ENCODE results near the gene PANX2.
"Not testable (repeated sequence)": the region's sequence is repeated elsewhere in the genome, so short reads cannot be mapped to it uniquely, and the experiment has no call there.

Gene PANX2

DNA sequence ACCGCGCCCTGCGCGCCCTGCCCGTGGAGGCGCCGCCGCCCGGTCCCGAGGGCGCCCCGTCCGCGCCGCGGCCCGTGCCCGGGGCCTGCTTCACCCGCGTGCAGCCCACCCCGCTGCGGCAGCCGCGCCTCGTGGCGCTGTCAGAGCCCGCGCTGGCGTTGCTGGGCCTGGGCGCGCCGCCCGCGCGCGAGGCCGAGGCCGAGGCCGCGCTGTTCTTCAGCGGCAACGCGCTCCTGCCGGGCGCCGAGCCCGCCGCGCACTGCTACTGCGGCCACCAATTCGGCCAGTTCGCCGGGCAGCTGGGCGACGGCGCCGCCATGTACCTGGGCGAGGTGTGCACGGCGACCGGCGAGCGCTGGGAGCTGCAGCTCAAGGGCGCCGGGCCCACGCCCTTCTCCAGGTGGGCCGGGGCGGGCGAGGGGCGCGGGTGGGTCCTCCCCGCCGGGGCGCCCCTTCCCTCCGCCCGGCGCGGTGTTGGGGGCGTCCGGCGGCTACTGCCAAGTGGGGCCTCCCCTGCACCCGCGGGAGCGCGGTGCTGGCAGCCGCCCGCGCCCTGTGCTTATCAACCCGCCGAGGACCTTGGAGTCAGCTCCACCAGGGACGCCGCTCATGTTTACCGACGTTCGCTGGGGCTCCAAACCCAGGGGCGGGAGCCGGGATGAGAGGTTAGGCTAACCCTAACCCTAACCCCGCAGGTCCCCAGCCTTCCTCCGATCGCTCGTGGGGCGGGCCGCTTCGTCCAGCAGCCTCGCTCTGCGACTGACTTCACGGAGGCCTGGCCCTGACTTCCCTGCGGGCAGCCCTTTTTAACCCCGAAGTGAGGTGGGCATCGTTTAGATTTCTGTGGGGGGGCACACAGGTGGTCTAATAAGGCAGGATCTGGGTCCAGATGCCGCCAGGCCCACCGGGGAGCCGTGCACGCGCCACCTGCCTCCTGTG lies 30.9 kb downstream of the PANX2 start:
- Histone ChIP-seq H3K4me3 (peak overlapping the region; percentile 83), H3K27ac (no peak overlapping the region), H3K9ac (ENCODE audit: insufficient read length) (peak overlapping the region; percentile 56), H3K9me3 (ENCODE audit: low read depth, low read length) (peaks cover 6% of the 10 kb centered on the region; the same call in 1 of the 2 replicates), H3K36me3 (ENCODE audit: insufficient read depth, low read length) (peaks cover 23% of the 10 kb centered on the region)
- TF ChIP-seq POLR2AphosphoS5 (IDR thresholded peaks at IDR 0.05; ENCODE audit: borderline replicate concordance, low read depth, low read length) (no peak), EZH2 (IDR thresholded peaks at IDR 0.05) (no peak), FOXP2 (optimal IDR thresholded peaks at IDR 0.05; ENCODE audit: control extremely low read depth, extremely low read length, insufficient read depth) (no peak)
- DNase-seq (ENCODE audit: low read depth, low spot score): no peak

DNA sequence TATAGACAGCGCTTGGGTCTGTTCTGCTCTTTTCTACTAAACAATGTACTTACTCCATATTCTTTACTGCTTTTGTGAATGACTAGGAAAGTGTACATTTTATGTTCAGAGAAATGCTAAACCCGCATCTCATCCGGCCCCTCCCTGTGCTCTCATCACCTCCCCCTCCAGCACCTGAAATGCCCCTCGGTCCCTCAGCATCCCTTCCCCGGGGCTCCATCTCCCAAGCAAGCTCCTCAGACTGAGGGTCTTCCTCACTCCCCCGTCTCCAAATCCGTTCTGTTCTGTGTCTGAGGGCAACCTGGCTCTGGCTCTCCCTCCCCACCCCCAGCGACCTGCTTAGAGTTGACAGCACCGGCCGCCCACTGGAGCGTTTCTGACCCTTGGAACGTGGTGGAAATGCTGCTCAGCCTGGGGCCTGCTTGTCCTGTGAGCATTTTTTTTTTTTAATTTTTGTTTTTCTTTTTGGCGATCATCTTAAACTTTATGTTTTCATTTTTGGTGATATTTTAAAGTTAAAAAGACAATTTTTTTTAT lies 31.7 kb downstream of the PANX2 start:
- DNase-seq (ENCODE audit: low read depth, low spot score): no peak
- TF ChIP-seq EZH2 (IDR thresholded peaks at IDR 0.05) (no peak), FOXP2 (optimal IDR thresholded peaks at IDR 0.05; ENCODE audit: control extremely low read depth, extremely low read length, insufficient read depth) (no peak), POLR2AphosphoS5 (IDR thresholded peaks at IDR 0.05; ENCODE audit: borderline replicate concordance, low read depth, low read length) (no peak)
- H3K27ac ChIP-seq: no peak overlapping the region

DNA sequence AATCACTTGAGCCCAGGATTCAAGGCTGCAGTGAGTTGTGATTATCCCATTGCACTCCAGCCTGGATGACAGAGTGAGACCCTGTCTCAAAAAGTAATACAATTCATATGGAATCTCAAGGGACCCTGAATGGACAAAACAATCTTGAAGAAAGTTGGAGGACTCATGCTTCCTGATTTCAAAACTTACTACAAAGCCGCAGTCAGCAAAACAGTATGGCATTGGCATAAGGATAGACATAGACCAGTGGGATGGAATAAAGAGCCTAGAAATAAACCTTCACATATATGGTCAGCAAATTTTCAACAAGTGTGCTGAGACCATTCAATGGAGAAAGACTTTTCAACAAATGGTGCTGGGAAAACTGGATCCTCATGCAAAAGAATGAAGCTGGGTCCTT lies 32.8 kb downstream of the PANX2 start:
- Histone ChIP-seq H3K27ac (no peak overlapping the region), H3K9ac (ENCODE audit: insufficient read length) (no peak overlapping the region), H3K9me3 (ENCODE audit: low read depth, low read length) (peaks cover 6% of the 10 kb centered on the region; the same call in 1 of the 2 replicates), H3K4me3 (no peak overlapping the region), H3K36me3 (ENCODE audit: insufficient read depth, low read length) (peaks cover 31% of the 10 kb centered on the region)
- TF ChIP-seq FOXP2 (optimal IDR thresholded peaks at IDR 0.05; ENCODE audit: control extremely low read depth, extremely low read length, insufficient read depth) (no peak), POLR2AphosphoS5 (IDR thresholded peaks at IDR 0.05; ENCODE audit: borderline replicate concordance, low read depth, low read length) (no peak), EZH2 (IDR thresholded peaks at IDR 0.05) (no peak)
- no peak for DNase-seq (ENCODE audit: low read depth, low spot score)

More for the DNA sequence above, 31.7 kb downstream of the PANX2 start:
- Histone ChIP-seq H3K9me3 (ENCODE audit: low read depth, low read length) (peaks cover 6% of the 10 kb centered on the region; the same call in 1 of the 2 replicates), H3K4me3 (peak overlapping the region; percentile 73), H3K36me3 (ENCODE audit: insufficient read depth, low read length) (peaks cover 24% of the 10 kb centered on the region), H3K9ac (ENCODE audit: insufficient read length) (peak overlapping the region; percentile 56)

DNA sequence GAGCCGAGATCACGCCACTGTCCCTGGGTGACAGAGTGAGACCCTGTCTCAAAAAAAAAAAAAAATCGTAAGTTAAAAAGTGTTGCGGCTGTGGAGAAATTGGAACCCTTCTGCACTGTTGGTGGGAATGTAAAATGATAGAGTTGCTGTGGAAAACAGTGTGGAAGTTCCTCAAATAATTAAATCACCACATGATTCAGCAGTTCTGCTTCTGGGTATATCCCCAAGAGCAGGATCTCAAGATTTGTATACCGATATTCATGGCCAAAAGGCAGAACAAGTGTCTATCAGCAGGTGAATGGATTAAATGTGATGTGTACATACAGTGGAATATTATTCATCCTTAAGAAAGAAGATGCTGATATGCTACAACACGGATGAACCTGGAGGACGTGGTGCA lies 34.0 kb downstream of the PANX2 start:
- peaks cover 6% of the 10 kb centered on the region; the same call in 1 of the 2 replicates for H3K9me3 ChIP-seq (ENCODE audit: low read depth, low read length)
- H3K36me3 ChIP-seq (ENCODE audit: insufficient read depth, low read length): peaks cover 31% of the 10 kb centered on the region
- TF ChIP-seq EZH2 (IDR thresholded peaks at IDR 0.05): no peak
- no peak for TF ChIP-seq POLR2AphosphoS5 (IDR thresholded peaks at IDR 0.05; ENCODE audit: borderline replicate concordance, low read depth, low read length)
- no peak for TF ChIP-seq FOXP2 (optimal IDR thresholded peaks at IDR 0.05; ENCODE audit: control extremely low read depth, extremely low read length, insufficient read depth)
- no peak for DNase-seq (ENCODE audit: low read depth, low spot score)
- H3K9ac ChIP-seq (ENCODE audit: insufficient read length): no peak overlapping the region
- H3K4me3 ChIP-seq: no peak overlapping the region
- H3K27ac ChIP-seq: peak overlapping the region; percentile 50; the same call in 1 of the 2 replicates

DNA sequence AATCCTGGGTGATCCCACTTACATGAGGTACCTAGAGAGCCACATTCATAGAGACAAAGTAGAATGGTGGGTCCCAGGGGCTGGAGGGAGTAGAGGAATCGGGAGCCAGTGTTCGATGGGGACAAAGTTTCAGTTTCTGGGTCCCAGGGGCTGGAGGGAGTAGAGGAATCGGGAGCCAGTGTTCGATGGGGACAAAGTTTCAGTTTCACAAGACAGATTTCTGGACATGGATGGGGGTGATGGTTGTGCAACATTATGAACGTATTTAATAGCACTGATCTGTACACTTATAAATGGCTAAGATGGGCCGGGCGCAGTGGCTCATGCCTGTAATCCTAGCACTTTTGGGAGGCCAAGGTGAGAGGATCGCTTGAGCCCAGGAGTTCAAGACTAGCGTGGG lies 34.5 kb downstream of the PANX2 start:
- not testable (repeated sequence) for DNase-seq (ENCODE audit: low read depth, low spot score); H3K9ac ChIP-seq (ENCODE audit: insufficient read length)
- H3K36me3 ChIP-seq (ENCODE audit: insufficient read depth, low read length): peaks cover 32% of the 10 kb centered on the region

DNA sequence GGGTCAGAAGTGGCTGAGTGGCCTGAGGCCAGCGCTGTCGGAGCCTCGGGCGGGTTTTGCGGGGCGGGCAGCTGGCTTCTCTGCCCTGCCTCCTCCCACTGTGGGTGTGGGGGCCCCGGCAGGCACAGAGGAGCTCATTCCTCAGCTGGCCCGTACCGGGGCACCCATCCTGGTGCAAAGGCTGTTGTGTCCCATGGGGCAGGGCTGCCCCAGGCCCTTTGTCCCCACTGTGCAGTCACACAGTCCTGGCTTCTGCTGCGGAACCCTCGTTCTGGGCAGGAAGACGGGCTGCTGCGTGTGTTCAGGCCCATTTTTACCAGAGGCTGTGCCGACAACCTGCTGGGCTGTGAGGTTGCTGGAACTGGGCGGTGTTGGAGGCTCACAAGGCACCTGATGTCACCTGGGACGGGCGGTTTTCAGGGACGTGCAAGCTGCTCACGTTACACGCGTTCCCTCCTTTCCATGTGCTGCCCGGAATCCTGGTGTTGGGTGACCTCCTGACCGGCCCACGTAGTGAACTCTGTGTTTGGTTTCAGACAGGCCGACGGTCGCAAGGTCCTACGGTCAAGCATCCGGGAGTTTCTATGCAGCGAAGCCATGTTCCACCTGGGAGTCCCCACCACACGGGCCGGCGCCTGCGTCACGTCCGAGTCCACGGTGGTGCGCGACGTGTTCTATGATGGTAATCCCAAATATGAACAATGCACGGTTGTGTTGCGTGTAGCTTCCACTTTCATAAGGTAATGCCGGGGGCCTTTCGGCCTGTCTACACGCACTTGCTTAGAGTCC lies 35.4 kb downstream of the PANX2 start:
- DNase-seq (ENCODE audit: low read depth, low spot score): no peak
- Histone ChIP-seq H3K9ac (ENCODE audit: insufficient read length) (no peak overlapping the region), H3K36me3 (ENCODE audit: insufficient read depth, low read length) (peaks cover 42% of the 10 kb centered on the region), H3K4me3 (no peak overlapping the region), H3K9me3 (ENCODE audit: low read depth, low read length) (peaks cover 6% of the 10 kb centered on the region; the same call in 1 of the 2 replicates), H3K27ac (no peak overlapping the region)
- TF ChIP-seq FOXP2 (optimal IDR thresholded peaks at IDR 0.05; ENCODE audit: control extremely low read depth, extremely low read length, insufficient read depth) (no peak), EZH2 (IDR thresholded peaks at IDR 0.05) (no peak), POLR2AphosphoS5 (IDR thresholded peaks at IDR 0.05; ENCODE audit: borderline replicate concordance, low read depth, low read length) (no peak)

More for the DNA sequence above, 34.5 kb downstream of the PANX2 start:
- H3K9me3 ChIP-seq (ENCODE audit: low read depth, low read length); H3K4me3 ChIP-seq: not testable (repeated sequence)
- H3K27ac ChIP-seq: peak overlapping the region; percentile 50; the same call in 1 of the 2 replicates

DNA sequence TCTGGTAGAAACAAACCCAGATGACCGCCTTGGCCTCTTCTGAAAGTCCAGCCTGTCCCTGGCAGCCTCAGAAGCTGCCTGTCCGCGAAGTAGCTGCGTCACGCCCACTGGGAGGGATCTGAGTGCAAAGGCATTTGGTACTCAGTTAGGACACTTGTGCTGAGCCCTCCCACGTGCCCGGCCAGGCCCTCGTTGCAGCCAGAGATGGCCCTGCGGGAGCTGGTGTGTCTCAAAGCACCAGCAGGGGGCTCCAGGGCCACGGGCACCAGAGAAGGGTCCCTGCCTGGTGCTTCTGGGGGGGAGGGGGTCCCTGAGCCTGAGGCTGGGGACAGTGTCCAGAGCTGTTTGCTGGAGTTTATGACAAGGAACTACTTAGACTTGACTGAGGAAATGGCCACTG lies 36.1 kb downstream of the PANX2 start:
- DNase-seq (ENCODE audit: low read depth, low spot score): no peak
- Histone ChIP-seq H3K36me3 (ENCODE audit: insufficient read depth, low read length) (peaks cover 46% of the 10 kb centered on the region), H3K9me3 (ENCODE audit: low read depth, low read length) (peaks cover 6% of the 10 kb centered on the region; the same call in 1 of the 2 replicates), H3K27ac (no peak overlapping the region), H3K9ac (ENCODE audit: insufficient read length) (no peak overlapping the region), H3K4me3 (no peak overlapping the region)
- TF ChIP-seq FOXP2 (optimal IDR thresholded peaks at IDR 0.05; ENCODE audit: control extremely low read depth, extremely low read length, insufficient read depth): no peak
- TF ChIP-seq POLR2AphosphoS5 (IDR thresholded peaks at IDR 0.05; ENCODE audit: borderline replicate concordance, low read depth, low read length): no peak
- no peak for TF ChIP-seq EZH2 (IDR thresholded peaks at IDR 0.05)

All from SK-N-MC (cell line).